ENCODE measurements around the gene TRAPPC11. TPM values are rescaled to one million over a fixed set of nuclear protein-coding genes. Genes with fewer than 3 reads are reported as not detected.

The TRAPPC11 gene
- total and polyA plus RNA-seq, 4 donors, result 7.6 to 27.9 (median 14.9) TPM

DNA sequence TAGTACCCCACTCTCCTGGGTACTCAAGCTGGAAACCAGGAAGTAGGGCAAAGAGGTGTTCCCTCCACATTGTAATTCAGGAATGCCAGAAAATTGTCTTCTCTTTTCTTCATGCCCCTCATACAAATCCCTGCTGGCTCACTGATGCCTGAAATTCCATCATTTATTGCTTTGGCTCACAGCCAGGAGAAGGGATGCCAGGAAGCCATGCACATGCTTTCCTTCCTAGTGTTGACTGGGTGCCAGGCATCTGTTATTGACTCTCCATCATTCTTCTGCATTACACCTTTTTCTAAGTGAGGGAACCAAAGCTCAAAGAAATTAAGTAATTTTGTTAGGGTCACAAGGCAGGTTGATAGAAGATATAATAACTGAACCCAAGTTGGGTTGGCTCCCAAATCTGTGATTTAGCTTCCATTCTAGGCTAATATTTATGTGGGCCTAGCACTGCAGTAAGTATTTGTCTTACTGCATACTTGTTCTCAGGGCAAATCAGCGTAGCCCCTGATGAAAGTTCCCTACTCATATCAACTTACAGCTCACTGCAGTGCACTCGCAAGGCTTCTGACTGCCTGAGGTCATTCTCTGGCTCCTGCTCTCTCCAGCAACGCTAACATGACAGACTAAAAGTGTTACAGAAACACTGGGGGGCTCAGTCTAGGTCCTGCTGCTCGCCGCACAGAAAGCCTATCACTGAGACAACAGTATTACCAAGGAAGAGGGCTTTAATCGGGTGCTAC lies 89.0 kb downstream of the TRAPPC11 start:
- Histone ChIP-seq H3K27ac (ENCODE audit: low read depth in 1 of 2, low read length in 2 of 2) (no peak overlapping the region), H3K9ac (ENCODE audit: low read depth in 1 of 2, low read length in 2 of 2) (no peak overlapping the region), H3K4me3 (ENCODE audit: low read depth in 1 of 3, low read length in 3 of 3) (no peak overlapping the region), H3K4me1 (ENCODE audit: control insufficient read depth in 4 of 4, insufficient read depth in 4 of 4, low read length in 3 of 4) (no peaks in the 10 kb centered on the region), H3K27me3 (ENCODE audit: control insufficient read depth in 4 of 4, insufficient read depth in 4 of 4, low read length in 3 of 4) (no peaks in the 10 kb centered on the region), H3K9me3 (ENCODE audit: control insufficient read depth in 4 of 4, low read length in 3 of 4) (no peaks in the 10 kb centered on the region), H3K36me3 (ENCODE audit: control insufficient read depth in 4 of 4, insufficient read depth in 3 of 4, low read depth in 1 of 4, low read length in 3 of 4) (no peaks in the 10 kb centered on the region)
- DNase-seq (ENCODE audit: low spot score), result no peak
- WGBS, result 76% methylated on average over 6 of the region's 6 CpGs
- TF ChIP-seq EGR1 (IDR thresholded peaks at IDR 0.05; ENCODE audit: low read depth in 2 of 2) (no peak), FOXA1 (IDR thresholded peaks at IDR 0.05) (no peak), NR2F2 (IDR thresholded peaks at IDR 0.05) (no peak), YY1 (IDR thresholded peaks at IDR 0.05) (no peak), HNF4G (IDR thresholded peaks at IDR 0.05) (no peak), FOXA2 (IDR thresholded peaks at IDR 0.05) (no peak)
- TF ChIP-seq, protein P1, sequence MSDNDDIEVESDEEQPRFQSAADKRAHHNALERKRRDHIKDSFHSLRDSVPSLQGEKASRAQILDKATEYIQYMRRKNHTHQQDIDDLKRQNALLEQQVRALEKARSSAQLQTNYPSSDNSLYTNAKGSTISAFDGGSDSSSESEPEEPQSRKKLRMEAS (IDR thresholded peaks at IDR 0.05), result no peak
- TF ChIP-seq, protein P2, sequence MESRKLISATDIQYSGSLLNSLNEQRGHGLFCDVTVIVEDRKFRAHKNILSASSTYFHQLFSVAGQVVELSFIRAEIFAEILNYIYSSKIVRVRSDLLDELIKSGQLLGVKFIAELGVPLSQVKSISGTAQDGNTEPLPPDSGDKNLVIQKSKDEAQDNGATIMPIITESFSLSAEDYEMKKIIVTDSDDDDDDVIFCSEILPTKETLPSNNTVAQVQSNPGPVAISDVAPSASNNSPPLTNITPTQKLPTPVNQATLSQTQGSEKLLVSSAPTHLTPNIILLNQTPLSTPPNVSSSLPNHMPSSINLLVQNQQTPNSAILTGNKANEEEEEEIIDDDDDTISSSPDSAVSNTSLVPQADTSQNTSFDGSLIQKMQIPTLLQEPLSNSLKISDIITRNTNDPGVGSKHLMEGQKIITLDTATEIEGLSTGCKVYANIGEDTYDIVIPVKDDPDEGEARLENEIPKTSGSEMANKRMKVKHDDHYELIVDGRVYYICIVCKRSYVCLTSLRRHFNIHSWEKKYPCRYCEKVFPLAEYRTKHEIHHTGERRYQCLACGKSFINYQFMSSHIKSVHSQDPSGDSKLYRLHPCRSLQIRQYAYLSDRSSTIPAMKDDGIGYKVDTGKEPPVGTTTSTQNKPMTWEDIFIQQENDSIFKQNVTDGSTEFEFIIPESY (IDR thresholded peaks at IDR 0.05), result no peak
- TF ChIP-seq, protein P3, sequence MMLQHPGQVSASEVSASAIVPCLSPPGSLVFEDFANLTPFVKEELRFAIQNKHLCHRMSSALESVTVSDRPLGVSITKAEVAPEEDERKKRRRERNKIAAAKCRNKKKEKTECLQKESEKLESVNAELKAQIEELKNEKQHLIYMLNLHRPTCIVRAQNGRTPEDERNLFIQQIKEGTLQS (IDR thresholded peaks at IDR 0.05), result no peak
- TF ChIP-seq, protein P4, sequence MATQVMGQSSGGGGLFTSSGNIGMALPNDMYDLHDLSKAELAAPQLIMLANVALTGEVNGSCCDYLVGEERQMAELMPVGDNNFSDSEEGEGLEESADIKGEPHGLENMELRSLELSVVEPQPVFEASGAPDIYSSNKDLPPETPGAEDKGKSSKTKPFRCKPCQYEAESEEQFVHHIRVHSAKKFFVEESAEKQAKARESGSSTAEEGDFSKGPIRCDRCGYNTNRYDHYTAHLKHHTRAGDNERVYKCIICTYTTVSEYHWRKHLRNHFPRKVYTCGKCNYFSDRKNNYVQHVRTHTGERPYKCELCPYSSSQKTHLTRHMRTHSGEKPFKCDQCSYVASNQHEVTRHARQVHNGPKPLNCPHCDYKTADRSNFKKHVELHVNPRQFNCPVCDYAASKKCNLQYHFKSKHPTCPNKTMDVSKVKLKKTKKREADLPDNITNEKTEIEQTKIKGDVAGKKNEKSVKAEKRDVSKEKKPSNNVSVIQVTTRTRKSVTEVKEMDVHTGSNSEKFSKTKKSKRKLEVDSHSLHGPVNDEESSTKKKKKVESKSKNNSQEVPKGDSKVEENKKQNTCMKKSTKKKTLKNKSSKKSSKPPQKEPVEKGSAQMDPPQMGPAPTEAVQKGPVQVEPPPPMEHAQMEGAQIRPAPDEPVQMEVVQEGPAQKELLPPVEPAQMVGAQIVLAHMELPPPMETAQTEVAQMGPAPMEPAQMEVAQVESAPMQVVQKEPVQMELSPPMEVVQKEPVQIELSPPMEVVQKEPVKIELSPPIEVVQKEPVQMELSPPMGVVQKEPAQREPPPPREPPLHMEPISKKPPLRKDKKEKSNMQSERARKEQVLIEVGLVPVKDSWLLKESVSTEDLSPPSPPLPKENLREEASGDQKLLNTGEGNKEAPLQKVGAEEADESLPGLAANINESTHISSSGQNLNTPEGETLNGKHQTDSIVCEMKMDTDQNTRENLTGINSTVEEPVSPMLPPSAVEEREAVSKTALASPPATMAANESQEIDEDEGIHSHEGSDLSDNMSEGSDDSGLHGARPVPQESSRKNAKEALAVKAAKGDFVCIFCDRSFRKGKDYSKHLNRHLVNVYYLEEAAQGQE (IDR thresholded peaks at IDR 0.05), result no peak

DNA sequence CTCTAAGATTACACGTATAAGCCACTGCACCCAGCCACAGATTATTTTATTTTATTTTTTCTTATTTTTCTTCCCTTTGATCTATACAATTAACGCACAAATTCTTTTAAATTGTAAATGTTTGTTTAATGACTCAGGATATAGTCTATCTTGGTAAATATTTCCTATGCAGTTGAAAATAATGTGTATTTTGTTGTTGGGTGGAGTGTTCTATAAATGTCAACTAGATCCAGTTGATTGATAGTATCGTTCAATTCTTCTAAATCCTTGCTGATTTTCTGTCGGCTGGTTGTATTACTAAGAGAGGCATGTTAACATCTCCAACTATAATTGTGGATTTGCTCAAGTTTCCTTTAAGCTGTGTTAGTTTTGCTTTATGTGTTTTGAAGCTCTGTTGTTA lies 92.0 kb downstream of the TRAPPC11 start:
- 94% methylated on average over 4 of the region's 4 CpGs for WGBS
- no peaks in the 10 kb centered on the region for H3K9me3 ChIP-seq (ENCODE audit: control insufficient read depth in 4 of 4, low read length in 3 of 4)
- no peaks in the 10 kb centered on the region for H3K4me1 ChIP-seq (ENCODE audit: control insufficient read depth in 4 of 4, insufficient read depth in 4 of 4, low read length in 3 of 4)
- TF ChIP-seq GABPA (IDR thresholded peaks at IDR 0.05 in 1 of 2, conservative IDR thresholded peaks at IDR 0.05 in 1 of 2) (no peak), FOXA1 (IDR thresholded peaks at IDR 0.05) (no peak), RAD21 (IDR thresholded peaks at IDR 0.05) (no peak), HNF4G (IDR thresholded peaks at IDR 0.05) (no peak), JUND (IDR thresholded peaks at IDR 0.05) (no peak), TAF1 (conservative IDR thresholded peaks at IDR 0.05) (no peak), NR2F2 (IDR thresholded peaks at IDR 0.05) (no peak), EGR1 (IDR thresholded peaks at IDR 0.05; ENCODE audit: low read depth in 2 of 2) (no peak), YY1 (IDR thresholded peaks at IDR 0.05) (no peak), FOXA2 (IDR thresholded peaks at IDR 0.05) (no peak), HNF4A (conservative IDR thresholded peaks at IDR 0.05) (no peak), RXRA (IDR thresholded peaks at IDR 0.05) (no peak)
- TF ChIP-seq, protein P1 (IDR thresholded peaks at IDR 0.05), result no peak
- TF ChIP-seq, protein P4 (IDR thresholded peaks at IDR 0.05), result no peak
- TF ChIP-seq, protein P5, sequence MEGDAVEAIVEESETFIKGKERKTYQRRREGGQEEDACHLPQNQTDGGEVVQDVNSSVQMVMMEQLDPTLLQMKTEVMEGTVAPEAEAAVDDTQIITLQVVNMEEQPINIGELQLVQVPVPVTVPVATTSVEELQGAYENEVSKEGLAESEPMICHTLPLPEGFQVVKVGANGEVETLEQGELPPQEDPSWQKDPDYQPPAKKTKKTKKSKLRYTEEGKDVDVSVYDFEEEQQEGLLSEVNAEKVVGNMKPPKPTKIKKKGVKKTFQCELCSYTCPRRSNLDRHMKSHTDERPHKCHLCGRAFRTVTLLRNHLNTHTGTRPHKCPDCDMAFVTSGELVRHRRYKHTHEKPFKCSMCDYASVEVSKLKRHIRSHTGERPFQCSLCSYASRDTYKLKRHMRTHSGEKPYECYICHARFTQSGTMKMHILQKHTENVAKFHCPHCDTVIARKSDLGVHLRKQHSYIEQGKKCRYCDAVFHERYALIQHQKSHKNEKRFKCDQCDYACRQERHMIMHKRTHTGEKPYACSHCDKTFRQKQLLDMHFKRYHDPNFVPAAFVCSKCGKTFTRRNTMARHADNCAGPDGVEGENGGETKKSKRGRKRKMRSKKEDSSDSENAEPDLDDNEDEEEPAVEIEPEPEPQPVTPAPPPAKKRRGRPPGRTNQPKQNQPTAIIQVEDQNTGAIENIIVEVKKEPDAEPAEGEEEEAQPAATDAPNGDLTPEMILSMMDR (IDR thresholded peaks at IDR 0.05; ENCODE audit: low read depth, low read length, missing input control), result no peak
- TF ChIP-seq, protein P3 (IDR thresholded peaks at IDR 0.05), result no peak

More for the DNA sequence above, 92.0 kb downstream of the TRAPPC11 start:
- DNase-seq (ENCODE audit: low spot score), result no peak
- no peak overlapping the region for H3K4me3 ChIP-seq (ENCODE audit: low read depth in 1 of 3, low read length in 3 of 3)
- no peaks in the 10 kb centered on the region for H3K27me3 ChIP-seq (ENCODE audit: control insufficient read depth in 4 of 4, insufficient read depth in 4 of 4, low read length in 3 of 4)
- no peaks in the 10 kb centered on the region for H3K36me3 ChIP-seq (ENCODE audit: control insufficient read depth in 4 of 4, insufficient read depth in 3 of 4, low read depth in 1 of 4, low read length in 3 of 4)
- no peak overlapping the region for H3K27ac ChIP-seq (ENCODE audit: low read depth in 1 of 2, low read length in 2 of 2)
- H3K9ac ChIP-seq (ENCODE audit: low read depth in 1 of 2, low read length in 2 of 2), result no peak overlapping the region

All from liver (tissue), 9 donors.